ENCODE data around the gene EDEM3.
"Not testable (repeated sequence)": the region's sequence is repeated elsewhere in the genome, so short reads cannot be mapped to it uniquely, and the experiment has no call there.

EDEM3 gene

DNA sequence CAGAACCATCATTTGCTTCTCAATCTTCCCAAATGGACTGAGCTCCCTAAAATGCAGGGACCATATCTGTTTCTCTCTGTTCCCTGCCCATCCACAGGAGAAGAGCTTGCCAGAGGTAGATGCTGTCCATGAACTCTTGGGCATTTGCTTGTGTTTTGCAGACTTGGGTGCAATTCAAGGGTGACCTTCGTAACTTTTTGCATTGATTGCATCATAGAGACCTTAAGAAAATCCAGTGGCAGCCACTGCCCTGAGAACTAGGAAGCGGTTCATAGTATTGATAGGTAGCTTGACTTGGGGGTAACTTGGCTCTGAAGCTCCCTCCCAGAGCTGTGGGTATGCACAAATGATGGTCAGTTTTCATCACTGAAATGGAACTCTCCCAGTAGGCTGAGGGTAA, 34.3 kb upstream of the EDEM3 start:
- Histone ChIP-seq H3K4me1 (ENCODE audit: control insufficient read depth, insufficient read depth, low read length) (peaks cover 30% of the 10 kb centered on the region), H3K4me3 (ENCODE audit: low read length) (no peak overlapping the region), H3K9ac (ENCODE audit: low read depth, low read length) (no peak overlapping the region)

DNA sequence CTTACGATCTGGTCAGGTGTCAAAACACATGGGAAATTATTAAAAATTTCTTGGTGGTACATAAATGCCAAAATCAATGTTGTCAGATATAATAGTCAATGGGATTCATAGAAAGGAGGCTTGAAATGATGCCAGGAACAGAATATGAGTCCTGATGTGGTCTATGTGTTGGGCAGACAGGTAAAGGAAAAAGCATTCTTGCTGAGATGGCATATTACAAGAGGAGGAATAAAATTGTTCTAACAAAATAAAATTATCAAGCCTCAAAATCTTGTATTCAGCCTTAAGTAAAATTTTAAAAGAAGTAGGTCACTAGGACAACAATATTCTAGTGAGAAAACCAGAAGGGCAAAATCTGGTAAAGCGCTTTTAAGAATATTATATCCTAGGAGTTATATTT, 30.9 kb upstream of the EDEM3 start:
- Histone ChIP-seq H3K4me2 (ENCODE audit: low read length) (no peak overlapping the region), H3K27me3 (ENCODE audit: control insufficient read depth, insufficient read depth, low read length) (no peaks in the 10 kb centered on the region), H3K4me3 (ENCODE audit: low read length) (no peak overlapping the region), H3K9ac (ENCODE audit: low read depth, low read length) (no peak overlapping the region), H3K9me3 (replicated peaks; ENCODE audit: low read length) (no peaks in the 10 kb centered on the region), H3K36me3 (ENCODE audit: insufficient read depth, low read length) (no peaks in the 10 kb centered on the region), H3K4me1 (ENCODE audit: control insufficient read depth, insufficient read depth, low read length) (no peaks in the 10 kb centered on the region)

More for the DNA sequence above, 34.3 kb upstream of the EDEM3 start:
- Histone ChIP-seq H3K36me3 (ENCODE audit: insufficient read depth, low read length) (no peaks in the 10 kb centered on the region), H3K9me3 (replicated peaks; ENCODE audit: low read length) (no peaks in the 10 kb centered on the region), H3K4me2 (ENCODE audit: low read length) (no peak overlapping the region), H3K27me3 (ENCODE audit: control insufficient read depth, insufficient read depth, low read length) (no peaks in the 10 kb centered on the region)

DNA sequence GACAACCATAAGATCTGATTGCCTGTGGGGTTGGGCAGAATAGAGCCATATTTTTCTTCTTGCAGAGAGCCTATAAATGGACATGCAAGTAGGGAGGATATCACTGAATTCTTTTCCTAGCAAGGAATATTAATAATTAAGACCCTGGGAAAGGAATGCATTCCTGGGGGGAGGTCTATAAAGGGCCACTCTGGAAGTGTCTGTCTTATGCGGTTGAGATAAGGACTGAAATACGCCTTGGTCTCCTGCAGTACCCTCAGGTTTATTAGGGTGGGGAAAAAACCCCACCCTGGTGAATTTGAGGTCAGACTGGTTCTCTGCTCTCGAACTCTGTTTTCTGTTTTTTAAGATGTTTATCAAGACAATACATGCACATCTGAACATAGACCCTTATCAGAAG, 29.1 kb upstream of the EDEM3 start:
- H3K9ac ChIP-seq (ENCODE audit: low read depth, low read length); H3K36me3 ChIP-seq (ENCODE audit: insufficient read depth, low read length); H3K4me3 ChIP-seq (ENCODE audit: low read length); H3K27me3 ChIP-seq (ENCODE audit: control insufficient read depth, insufficient read depth, low read length); H3K4me1 ChIP-seq (ENCODE audit: control insufficient read depth, insufficient read depth, low read length); H3K9me3 ChIP-seq (replicated peaks; ENCODE audit: low read length); H3K4me2 ChIP-seq (ENCODE audit: low read length): not testable (repeated sequence)

DNA sequence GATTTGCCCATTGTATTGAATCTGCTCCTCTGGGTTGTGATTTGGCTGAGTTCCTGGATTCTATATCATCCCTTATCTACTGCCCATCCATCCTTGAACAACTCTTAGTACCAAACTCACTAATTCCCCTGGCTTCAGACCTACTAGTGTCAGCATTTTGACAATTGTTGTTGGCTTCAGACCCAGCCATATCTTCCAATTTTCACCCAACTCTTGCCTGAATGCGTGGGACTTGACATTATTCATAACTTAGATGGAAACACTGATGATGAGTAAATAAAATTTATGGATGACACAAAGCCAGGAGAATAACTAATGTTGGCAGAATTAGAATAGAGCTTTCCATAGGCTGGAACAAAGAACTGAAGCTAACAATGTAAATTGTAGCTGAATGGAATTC, 27.3 kb upstream of the EDEM3 start:
- Histone ChIP-seq H3K4me1 (ENCODE audit: control insufficient read depth, insufficient read depth, low read length) (no peaks in the 10 kb centered on the region), H3K27me3 (ENCODE audit: control insufficient read depth, insufficient read depth, low read length) (no peaks in the 10 kb centered on the region), H3K4me2 (ENCODE audit: low read length) (no peak overlapping the region), H3K9ac (ENCODE audit: low read depth, low read length) (no peak overlapping the region), H3K9me3 (replicated peaks; ENCODE audit: low read length) (no peaks in the 10 kb centered on the region), H3K36me3 (ENCODE audit: insufficient read depth, low read length) (no peaks in the 10 kb centered on the region), H3K4me3 (ENCODE audit: low read length) (no peak overlapping the region)

DNA sequence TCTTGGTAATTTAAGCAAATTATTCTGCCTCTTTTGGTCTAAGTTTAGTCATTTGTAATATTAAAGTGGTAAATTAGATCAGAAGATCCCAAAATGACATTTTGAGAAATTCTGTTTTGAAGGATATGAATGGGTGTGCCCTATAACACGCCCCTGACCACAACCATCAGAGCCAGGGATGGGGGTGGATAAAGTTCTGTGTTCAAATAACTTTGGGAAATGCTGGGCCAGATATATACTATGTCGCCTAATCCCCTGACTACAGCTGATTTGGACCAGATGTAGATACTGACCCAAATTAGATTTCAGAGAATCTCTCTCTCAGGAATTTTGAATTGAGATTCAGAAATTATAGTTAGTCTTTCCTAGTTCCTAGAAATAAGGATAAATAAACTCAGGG, 21.2 kb upstream of the EDEM3 start:
- Histone ChIP-seq H3K9ac (ENCODE audit: low read depth, low read length) (no peak overlapping the region), H3K4me1 (ENCODE audit: control insufficient read depth, insufficient read depth, low read length) (no peaks in the 10 kb centered on the region), H3K36me3 (ENCODE audit: insufficient read depth, low read length) (no peaks in the 10 kb centered on the region), H3K4me2 (ENCODE audit: low read length) (no peak overlapping the region), H3K27me3 (ENCODE audit: control insufficient read depth, insufficient read depth, low read length) (no peaks in the 10 kb centered on the region), H3K4me3 (ENCODE audit: low read length) (no peak overlapping the region), H3K9me3 (replicated peaks; ENCODE audit: low read length) (no peaks in the 10 kb centered on the region)

DNA sequence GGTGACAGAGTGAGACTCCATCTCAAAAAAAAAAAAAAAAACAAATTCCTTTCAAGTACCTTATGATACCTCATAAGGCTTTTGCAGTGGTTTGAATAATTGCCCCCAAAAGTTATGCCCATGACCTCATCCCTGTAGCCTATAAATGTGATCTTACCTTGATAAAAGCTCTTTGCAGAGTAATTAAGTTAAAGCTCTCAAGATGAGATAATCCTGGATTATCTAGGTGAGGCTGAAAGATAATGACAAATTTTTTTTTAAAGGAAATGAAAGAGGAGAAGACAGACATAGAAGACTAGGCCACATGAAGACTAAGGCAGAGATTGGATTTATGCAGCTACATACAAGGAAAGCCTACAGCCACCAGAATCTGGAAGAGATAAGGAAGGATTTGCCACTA, 20.7 kb upstream of the EDEM3 start:
- H3K9ac ChIP-seq (ENCODE audit: low read depth, low read length) = no peak overlapping the region
- no peaks in the 10 kb centered on the region for H3K9me3 ChIP-seq (replicated peaks; ENCODE audit: low read length)
- no peaks in the 10 kb centered on the region for H3K4me1 ChIP-seq (ENCODE audit: control insufficient read depth, insufficient read depth, low read length)
- no peaks in the 10 kb centered on the region for H3K36me3 ChIP-seq (ENCODE audit: insufficient read depth, low read length)
- no peak overlapping the region for H3K4me3 ChIP-seq (ENCODE audit: low read length)
- no peaks in the 10 kb centered on the region for H3K27me3 ChIP-seq (ENCODE audit: control insufficient read depth, insufficient read depth, low read length)
- no peak overlapping the region for H3K4me2 ChIP-seq (ENCODE audit: low read length)

DNA sequence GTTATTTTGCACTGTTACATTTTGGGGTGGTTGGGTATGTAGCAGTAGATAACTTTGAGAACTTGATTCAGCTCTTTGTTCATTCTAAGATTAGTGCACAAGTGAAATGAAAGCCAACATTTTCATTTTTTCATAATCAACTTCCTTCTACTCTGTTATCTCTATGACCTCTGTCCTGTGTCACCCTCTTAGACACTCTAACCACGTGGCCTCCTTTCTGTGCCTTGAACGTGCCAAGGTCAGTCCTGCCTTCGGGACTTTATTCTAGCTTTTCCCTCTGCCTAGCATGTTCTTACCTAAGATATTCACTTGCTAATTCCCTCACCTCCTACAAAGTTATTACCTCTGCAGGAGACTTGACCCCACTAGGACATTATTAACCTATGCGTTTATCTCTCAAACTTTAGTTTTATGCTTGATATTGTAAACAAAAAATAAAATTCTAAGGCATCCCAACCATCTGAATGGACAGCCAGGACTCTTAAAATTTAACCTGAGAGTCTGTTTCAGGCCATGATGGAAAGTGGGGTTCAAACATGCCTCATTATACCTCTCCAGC, 19.2 kb upstream of the EDEM3 start:
- Histone ChIP-seq H3K4me2 (ENCODE audit: low read length) (no peak overlapping the region), H3K36me3 (ENCODE audit: insufficient read depth, low read length) (no peaks in the 10 kb centered on the region), H3K4me1 (ENCODE audit: control insufficient read depth, insufficient read depth, low read length) (no peaks in the 10 kb centered on the region), H3K4me3 (ENCODE audit: low read length) (no peak overlapping the region), H3K27me3 (ENCODE audit: control insufficient read depth, insufficient read depth, low read length) (peaks cover 2% of the 10 kb centered on the region), H3K9ac (ENCODE audit: low read depth, low read length) (no peak overlapping the region), H3K9me3 (replicated peaks; ENCODE audit: low read length) (no peaks in the 10 kb centered on the region)

DNA sequence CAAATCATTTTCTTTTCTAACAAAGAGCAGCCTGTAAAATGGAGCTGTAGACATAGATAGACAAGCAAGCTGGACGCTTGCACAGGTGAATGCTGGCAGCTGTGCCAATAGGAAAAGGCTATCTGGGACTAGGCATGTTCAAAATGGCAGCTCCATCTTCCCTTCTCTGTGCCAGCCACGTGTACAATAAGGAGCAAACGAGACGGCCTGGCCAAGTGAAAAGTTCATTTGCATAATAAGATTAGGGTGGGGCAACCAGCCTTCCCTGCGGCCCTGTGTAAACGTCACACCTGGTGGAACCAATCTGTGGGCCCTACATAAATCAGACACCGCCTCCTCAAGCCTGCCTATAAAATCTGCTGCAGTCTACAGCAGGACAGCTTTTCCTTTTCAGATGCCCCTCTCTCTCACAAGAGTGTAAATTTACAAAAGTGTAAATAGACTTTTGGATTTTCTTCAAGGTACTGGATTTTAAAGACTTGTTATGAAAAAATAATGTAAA, 16.6 kb upstream of the EDEM3 start:
- Histone ChIP-seq H3K9ac (ENCODE audit: low read depth, low read length) (no peak overlapping the region), H3K4me2 (ENCODE audit: low read length) (no peak overlapping the region), H3K36me3 (ENCODE audit: insufficient read depth, low read length) (no peaks in the 10 kb centered on the region), H3K9me3 (replicated peaks; ENCODE audit: low read length) (no peaks in the 10 kb centered on the region), H3K4me3 (ENCODE audit: low read length) (no peak overlapping the region), H3K4me1 (ENCODE audit: control insufficient read depth, insufficient read depth, low read length) (no peaks in the 10 kb centered on the region), H3K27me3 (ENCODE audit: control insufficient read depth, insufficient read depth, low read length) (peaks cover 7% of the 10 kb centered on the region)

DNA sequence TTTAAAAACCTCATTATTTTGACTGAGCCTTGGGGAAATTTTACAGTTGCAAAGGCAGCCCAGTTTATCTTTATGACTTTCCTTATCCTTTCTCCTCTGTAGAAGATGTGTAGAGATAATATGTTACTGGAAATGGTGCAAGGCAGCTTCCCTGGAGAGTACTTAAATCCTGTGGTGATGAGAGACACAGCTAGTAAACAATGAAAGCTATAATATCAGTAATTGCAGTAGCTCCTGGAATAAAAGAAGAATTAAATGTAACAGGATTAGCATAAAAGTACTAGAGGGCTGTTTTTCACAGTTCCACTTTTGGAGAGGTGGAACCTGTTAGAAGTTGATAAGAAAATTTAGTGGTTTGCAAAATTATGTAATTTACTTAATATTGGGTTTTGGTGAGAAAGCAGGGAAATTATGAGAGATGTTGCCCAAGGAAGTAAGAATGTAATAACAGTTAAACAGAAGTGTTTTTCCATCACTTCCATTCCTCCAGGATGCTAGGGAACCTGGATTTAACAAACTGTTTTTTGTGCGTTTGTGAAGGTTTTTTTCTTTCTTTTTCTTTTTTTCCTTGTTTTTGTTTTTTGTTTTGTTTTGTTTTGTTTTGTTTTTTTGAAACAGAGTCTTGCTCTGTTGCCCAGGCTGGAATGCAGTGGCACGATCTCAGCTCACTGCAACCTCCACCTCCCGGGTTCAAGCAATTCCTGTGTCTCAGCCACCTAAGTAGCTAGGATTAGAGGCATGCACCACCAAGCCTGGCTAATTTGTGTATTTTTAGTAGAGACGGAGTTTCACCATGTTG, 15.7 kb upstream of the EDEM3 start:
- Histone ChIP-seq H3K4me1 (ENCODE audit: control insufficient read depth, insufficient read depth, low read length) (no peaks in the 10 kb centered on the region), H3K4me2 (ENCODE audit: low read length) (no peak overlapping the region), H3K27me3 (ENCODE audit: control insufficient read depth, insufficient read depth, low read length) (peaks cover 7% of the 10 kb centered on the region), H3K36me3 (ENCODE audit: insufficient read depth, low read length) (no peaks in the 10 kb centered on the region), H3K9me3 (replicated peaks; ENCODE audit: low read length) (no peaks in the 10 kb centered on the region), H3K4me3 (ENCODE audit: low read length) (no peak overlapping the region), H3K9ac (ENCODE audit: low read depth, low read length) (no peak overlapping the region)

DNA sequence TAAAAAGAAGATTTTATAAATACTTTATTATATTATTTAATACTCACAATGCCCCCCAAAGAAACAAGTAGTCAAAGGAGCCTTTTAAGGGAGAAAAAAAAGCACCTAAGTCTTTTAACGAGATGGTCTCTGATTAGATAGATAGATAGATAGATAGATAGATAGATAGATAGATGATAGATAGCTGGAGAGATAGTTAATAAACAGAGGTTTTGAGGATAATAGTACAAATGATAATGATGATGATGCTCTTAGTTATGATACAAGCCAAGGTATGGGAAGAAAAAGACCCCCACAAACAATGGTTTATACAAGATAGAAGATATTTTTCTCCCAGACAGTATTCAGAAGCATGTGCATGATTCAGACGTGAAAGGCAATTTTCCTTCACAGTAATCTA, 14.6 kb upstream of the EDEM3 start:
- Histone ChIP-seq H3K9ac (ENCODE audit: low read depth, low read length) (no peak overlapping the region), H3K27me3 (ENCODE audit: control insufficient read depth, insufficient read depth, low read length) (peaks cover 7% of the 10 kb centered on the region), H3K4me1 (ENCODE audit: control insufficient read depth, insufficient read depth, low read length) (no peaks in the 10 kb centered on the region), H3K9me3 (replicated peaks; ENCODE audit: low read length) (no peaks in the 10 kb centered on the region), H3K4me3 (ENCODE audit: low read length) (no peak overlapping the region), H3K36me3 (ENCODE audit: insufficient read depth, low read length) (no peaks in the 10 kb centered on the region), H3K4me2 (ENCODE audit: low read length) (no peak overlapping the region)

DNA sequence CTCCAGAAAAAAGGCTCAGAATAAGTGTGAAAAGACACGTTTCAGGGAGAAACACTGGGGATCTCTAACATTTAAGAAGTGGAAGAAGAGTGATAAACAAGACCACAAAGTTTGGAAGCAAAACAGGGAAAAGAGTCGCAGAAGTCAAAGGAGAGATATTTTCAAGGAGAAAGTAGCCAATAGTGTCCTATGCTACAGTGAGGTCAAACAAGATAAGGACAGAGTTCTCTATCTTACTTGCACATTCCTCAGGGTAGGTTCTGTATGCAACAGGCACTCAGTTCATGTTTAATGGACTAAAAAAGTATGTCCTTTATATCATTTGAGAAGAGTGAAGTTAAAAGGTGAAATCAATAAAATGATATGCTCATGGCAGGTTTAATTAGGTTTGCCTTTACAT, 13.8 kb upstream of the EDEM3 start:
- no peak overlapping the region for H3K9ac ChIP-seq (ENCODE audit: low read depth, low read length)
- no peaks in the 10 kb centered on the region for H3K36me3 ChIP-seq (ENCODE audit: insufficient read depth, low read length)
- H3K9me3 ChIP-seq (replicated peaks; ENCODE audit: low read length) = no peaks in the 10 kb centered on the region
- no peak overlapping the region for H3K4me2 ChIP-seq (ENCODE audit: low read length)
- H3K4me3 ChIP-seq (ENCODE audit: low read length) = no peak overlapping the region
- H3K4me1 ChIP-seq (ENCODE audit: control insufficient read depth, insufficient read depth, low read length) = no peaks in the 10 kb centered on the region
- H3K27me3 ChIP-seq (ENCODE audit: control insufficient read depth, insufficient read depth, low read length) = peaks cover 7% of the 10 kb centered on the region

DNA sequence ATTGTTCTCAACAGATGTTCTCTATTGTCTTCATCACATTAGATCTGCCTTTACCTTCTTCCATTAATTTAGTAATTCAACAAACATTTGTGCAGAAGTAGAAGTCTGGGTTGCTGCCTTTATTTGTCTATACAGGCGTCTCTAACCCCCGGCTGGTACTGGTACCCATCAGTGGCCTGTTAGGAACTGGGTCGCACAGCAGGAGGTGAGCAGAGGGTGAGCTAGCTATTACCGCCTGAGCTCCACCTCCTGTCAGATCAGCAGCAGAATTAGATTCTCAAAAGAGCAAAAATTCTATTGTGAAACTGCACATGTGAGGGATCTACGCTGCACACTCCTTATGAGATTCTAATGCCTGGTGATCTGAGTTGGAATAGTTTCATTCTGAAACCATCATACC, 12.9 kb upstream of the EDEM3 start:
- H3K4me3 ChIP-seq (ENCODE audit: low read length) = no peak overlapping the region
- H3K4me1 ChIP-seq (ENCODE audit: control insufficient read depth, insufficient read depth, low read length) = no peaks in the 10 kb centered on the region
- H3K9me3 ChIP-seq (replicated peaks; ENCODE audit: low read length) = no peaks in the 10 kb centered on the region
- peaks cover 7% of the 10 kb centered on the region for H3K27me3 ChIP-seq (ENCODE audit: control insufficient read depth, insufficient read depth, low read length)
- H3K4me2 ChIP-seq (ENCODE audit: low read length) = no peak overlapping the region
- H3K9ac ChIP-seq (ENCODE audit: low read depth, low read length) = no peak overlapping the region
- no peaks in the 10 kb centered on the region for H3K36me3 ChIP-seq (ENCODE audit: insufficient read depth, low read length)

Data from skeletal muscle satellite cell (primary cell).